Measurements from ENCODE around the gene UNC5B.

GRCh38 chr10:71243756-71244395, 31.5 kb downstream of the UNC5B start:
- no peak for TF ChIP-seq POLR2A (IDR thresholded peaks at IDR 0.05)
- no peak for TF ChIP-seq CTCF (IDR thresholded peaks at IDR 0.05)
